Measurements from ENCODE around the gene SHB. TPM values are rescaled to one million over a fixed set of nuclear protein-coding genes. Genes with fewer than 3 reads are reported as not detected.

Gene SHB
- total RNA-seq, 1 donor from 2014 or later: 20.9 TPM

DNA sequence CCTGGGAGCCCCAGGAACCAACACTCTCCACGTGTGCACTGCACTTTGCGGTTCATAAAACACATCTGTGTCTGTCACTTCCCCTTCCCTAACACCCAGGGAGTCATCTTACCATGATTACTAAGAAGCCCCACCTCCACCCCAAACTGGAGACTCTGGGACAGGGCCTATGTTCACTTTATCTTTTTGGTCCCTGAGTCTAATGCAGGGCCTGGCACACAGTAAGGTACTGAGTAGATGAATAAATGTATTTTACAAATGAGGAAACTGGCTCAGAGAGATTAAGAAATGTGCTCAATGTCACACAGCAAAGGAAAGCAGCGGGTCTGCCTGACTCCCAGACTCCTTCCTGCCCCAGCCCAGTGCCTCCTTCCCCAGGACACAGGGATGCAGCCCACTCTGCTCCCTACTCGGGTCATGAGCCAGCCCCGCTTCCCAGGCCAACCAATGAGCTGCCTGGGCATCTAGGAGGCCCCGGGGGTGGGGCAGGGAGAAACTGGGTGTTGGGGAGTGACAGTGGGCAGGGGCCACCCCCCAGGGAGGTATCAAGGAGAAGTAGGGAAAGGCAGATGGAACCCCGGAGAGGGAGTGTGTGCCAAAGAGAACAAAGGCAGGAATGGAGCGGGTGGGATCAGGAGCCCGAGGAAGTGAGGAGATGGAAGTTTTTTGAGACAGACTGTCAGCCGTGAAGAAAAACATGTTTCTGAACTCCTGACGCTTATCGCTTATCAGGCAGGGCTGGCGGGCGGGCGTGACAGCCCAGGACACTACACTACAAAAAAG, 30.5 kb downstream of the SHB start:
- H3K9me3 ChIP-seq: no peaks in the 10 kb centered on the region
- DNase-seq (ENCODE audit: extremely low spot score in 2 of 2): no peak
- H3K4me3 ChIP-seq: no peak overlapping the region
- intact Hi-C loops (cut with DNase I): no loop called here
- no peak overlapping the region for H3K27ac ChIP-seq
- H3K27me3 ChIP-seq: no peaks in the 10 kb centered on the region
- TF ChIP-seq POLR2AphosphoS5 (IDR thresholded peaks at IDR 0.05; ENCODE audit: insufficient read depth in 1 of 2, low read depth in 1 of 2): no peak
- TF ChIP-seq, protein P1, sequence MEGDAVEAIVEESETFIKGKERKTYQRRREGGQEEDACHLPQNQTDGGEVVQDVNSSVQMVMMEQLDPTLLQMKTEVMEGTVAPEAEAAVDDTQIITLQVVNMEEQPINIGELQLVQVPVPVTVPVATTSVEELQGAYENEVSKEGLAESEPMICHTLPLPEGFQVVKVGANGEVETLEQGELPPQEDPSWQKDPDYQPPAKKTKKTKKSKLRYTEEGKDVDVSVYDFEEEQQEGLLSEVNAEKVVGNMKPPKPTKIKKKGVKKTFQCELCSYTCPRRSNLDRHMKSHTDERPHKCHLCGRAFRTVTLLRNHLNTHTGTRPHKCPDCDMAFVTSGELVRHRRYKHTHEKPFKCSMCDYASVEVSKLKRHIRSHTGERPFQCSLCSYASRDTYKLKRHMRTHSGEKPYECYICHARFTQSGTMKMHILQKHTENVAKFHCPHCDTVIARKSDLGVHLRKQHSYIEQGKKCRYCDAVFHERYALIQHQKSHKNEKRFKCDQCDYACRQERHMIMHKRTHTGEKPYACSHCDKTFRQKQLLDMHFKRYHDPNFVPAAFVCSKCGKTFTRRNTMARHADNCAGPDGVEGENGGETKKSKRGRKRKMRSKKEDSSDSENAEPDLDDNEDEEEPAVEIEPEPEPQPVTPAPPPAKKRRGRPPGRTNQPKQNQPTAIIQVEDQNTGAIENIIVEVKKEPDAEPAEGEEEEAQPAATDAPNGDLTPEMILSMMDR (IDR thresholded peaks at IDR 0.05): no peak
- no peak for TF ChIP-seq POLR2A (IDR thresholded peaks at IDR 0.05)
- H3K36me3 ChIP-seq: no peaks in the 10 kb centered on the region
- H3K4me1 ChIP-seq: peaks cover 79% of the 10 kb centered on the region

DNA sequence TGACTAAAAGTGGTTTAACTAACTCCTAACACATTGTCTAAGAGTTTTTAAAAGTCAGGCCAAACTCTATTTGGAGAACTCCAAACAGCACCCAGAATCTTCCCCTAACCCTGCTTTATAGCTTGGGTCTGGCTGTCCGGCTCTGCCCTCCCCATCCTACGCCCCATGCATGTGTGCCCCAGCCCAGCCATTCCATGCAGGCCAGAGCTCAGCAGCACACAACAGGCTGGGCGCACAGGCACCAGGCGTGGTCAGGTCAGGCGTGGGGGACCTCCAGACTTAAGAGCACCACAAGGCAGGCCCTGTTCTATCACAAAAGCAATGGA, 31.1 kb downstream of the SHB start:
- no peaks in the 10 kb centered on the region for H3K36me3 ChIP-seq
- no peak overlapping the region for H3K27ac ChIP-seq
- no peaks in the 10 kb centered on the region for H3K9me3 ChIP-seq
- H3K4me1 ChIP-seq: peaks cover 79% of the 10 kb centered on the region
- no peak for DNase-seq (ENCODE audit: extremely low spot score in 2 of 2)
- H3K4me3 ChIP-seq: no peak overlapping the region
- no peaks in the 10 kb centered on the region for H3K27me3 ChIP-seq
- TF ChIP-seq POLR2AphosphoS5 (IDR thresholded peaks at IDR 0.05; ENCODE audit: insufficient read depth in 1 of 2, low read depth in 1 of 2) (no peak), POLR2A (IDR thresholded peaks at IDR 0.05) (no peak)
- TF ChIP-seq, protein P1 (IDR thresholded peaks at IDR 0.05): no peak
- intact Hi-C loops (cut with DNase I): no loop called here

DNA sequence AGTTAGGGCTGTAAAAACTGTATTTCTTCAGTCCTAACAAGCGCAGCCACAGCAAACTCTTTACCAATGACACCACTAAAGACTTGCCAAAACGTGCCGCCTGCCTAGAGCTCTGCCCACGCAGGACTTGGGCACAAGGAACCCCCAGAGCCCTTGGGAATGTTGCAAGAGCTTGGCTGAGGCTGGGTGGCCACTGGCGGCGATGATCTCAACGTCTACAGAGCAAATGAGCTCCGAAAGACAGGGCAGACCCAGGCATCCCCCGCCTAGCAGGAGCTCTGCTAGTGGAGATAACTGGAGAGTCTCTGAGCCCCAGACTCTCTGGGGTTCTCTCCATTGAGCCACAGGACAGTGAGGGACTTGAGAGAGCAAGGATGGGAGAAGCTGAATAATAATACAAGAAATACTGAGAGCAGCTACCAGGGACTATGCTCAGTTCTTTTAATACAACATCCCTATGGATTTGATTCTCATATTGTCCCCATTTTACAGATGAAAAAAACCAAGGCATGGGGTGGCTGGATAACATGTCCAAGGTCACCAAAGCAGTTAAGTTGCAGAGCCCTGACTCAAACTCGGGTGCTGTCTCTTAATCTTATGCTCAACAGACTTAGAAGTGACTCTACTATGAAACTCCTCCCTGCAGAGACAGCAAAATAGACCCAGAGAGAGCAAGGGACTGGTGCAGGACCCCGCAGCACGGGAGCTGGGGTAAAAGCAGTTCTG, 32.5 kb downstream of the SHB start:
- TF ChIP-seq, protein P1 (IDR thresholded peaks at IDR 0.05): no peak
- no peak for TF ChIP-seq POLR2A (IDR thresholded peaks at IDR 0.05)
- no peak for TF ChIP-seq POLR2AphosphoS5 (IDR thresholded peaks at IDR 0.05; ENCODE audit: insufficient read depth in 1 of 2, low read depth in 1 of 2)
- Histone ChIP-seq H3K36me3 (no peaks in the 10 kb centered on the region), H3K9me3 (no peaks in the 10 kb centered on the region), H3K27me3 (no peaks in the 10 kb centered on the region), H3K4me1 (peaks cover 79% of the 10 kb centered on the region), H3K4me3 (no peak overlapping the region), H3K27ac (no peak overlapping the region)
- intact Hi-C loops (cut with DNase I): no loop called here
- DNase-seq (ENCODE audit: extremely low spot score in 2 of 2): no peak

DNA sequence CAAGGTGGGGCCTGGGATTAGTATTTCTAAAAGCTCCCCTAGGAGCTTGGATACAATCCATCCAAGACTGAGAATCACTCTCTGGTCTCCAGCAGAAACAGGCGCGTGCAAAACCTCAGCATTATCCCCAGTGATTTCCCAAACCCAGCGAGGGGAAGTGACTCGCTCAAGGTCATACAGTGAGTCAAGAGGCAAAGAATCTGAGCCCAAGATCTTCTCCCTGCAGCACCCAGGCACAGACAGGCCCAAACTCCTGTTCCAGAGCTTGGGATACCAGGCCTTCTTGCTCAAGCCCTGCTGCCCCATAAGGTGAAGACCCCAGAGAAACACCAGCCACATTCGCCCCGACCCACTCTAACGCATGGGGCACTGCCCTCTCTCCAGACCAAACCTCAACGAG, 33.2 kb downstream of the SHB start:
- peaks cover 75% of the 10 kb centered on the region for H3K4me1 ChIP-seq
- no peak overlapping the region for H3K4me3 ChIP-seq
- intact Hi-C loops (cut with DNase I): no loop called here
- no peak for DNase-seq (ENCODE audit: extremely low spot score in 2 of 2)
- H3K27ac ChIP-seq: no peak overlapping the region
- TF ChIP-seq, protein P1 (IDR thresholded peaks at IDR 0.05): no peak
- TF ChIP-seq POLR2AphosphoS5 (IDR thresholded peaks at IDR 0.05; ENCODE audit: insufficient read depth in 1 of 2, low read depth in 1 of 2) (no peak), POLR2A (IDR thresholded peaks at IDR 0.05) (no peak)
- H3K27me3 ChIP-seq: no peaks in the 10 kb centered on the region
- no peaks in the 10 kb centered on the region for H3K9me3 ChIP-seq
- H3K36me3 ChIP-seq: no peaks in the 10 kb centered on the region

DNA sequence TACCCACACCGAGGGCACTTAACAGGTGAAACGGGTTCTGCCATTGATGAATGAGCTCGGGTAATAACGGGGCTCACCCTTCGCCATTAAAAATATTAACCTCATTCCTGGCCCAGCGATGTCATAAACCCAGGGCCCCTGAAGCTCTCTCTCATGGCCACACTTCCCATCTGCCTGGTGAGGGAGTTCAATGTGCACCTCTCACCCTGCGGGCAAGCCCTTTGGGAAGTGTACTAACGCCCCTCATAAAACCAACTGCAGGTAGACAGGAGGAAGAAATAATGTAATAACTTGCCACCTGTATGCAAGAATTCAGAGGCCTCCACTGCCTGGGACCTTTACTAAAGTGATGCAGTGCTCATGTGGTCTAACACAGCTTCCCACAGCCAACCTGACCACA, 35.1 kb downstream of the SHB start:
- H3K36me3 ChIP-seq: no peaks in the 10 kb centered on the region
- no peaks in the 10 kb centered on the region for H3K9me3 ChIP-seq
- H3K27ac ChIP-seq: no peak overlapping the region
- H3K4me3 ChIP-seq: no peak overlapping the region
- intact Hi-C loops (cut with DNase I): no loop called here
- no peak for DNase-seq (ENCODE audit: extremely low spot score in 2 of 2)
- H3K4me1 ChIP-seq: peaks cover 64% of the 10 kb centered on the region
- H3K27me3 ChIP-seq: no peaks in the 10 kb centered on the region
- TF ChIP-seq POLR2A (IDR thresholded peaks at IDR 0.05): no peak
- TF ChIP-seq POLR2AphosphoS5 (IDR thresholded peaks at IDR 0.05; ENCODE audit: insufficient read depth in 1 of 2, low read depth in 1 of 2): no peak
- TF ChIP-seq, protein P1 (IDR thresholded peaks at IDR 0.05): no peak
